NCI-H2196 treated with DMSO at 0.1 percent for 48 hours (cell line): ENCODE measurements around the gene SLC4A5.

Source experiments
- DNase-seq: peaks from one replicate; lab custom pipeline; 2025; ENCODE audit not compliant: unreplicated experiment; lab: John Stamatoyannopoulos, UW

SLC4A5 gene

GRCh38 chr2:74174909-74175308, 168.3 kb downstream of the SLC4A5 start:
- DNase-seq, result no peak

GRCh38 chr2:74168739-74169138, 174.5 kb downstream of the SLC4A5 start:
- no peak for DNase-seq
